SK-N-MC (cell line): Measurements from ENCODE around the gene DYRK3.
"Not testable (repeated sequence)": the region's sequence is repeated elsewhere in the genome, so short reads cannot be mapped to it uniquely, and the experiment has no call there.

ENCODE experiments used
- EZH2 ChIP-seq: fragments of 200-600 bp; sonication (generic); IDR thresholded peaks from one replicate; pipeline ENCODE4 v1.6.1; 2017; ENCODE audit warnings: antibody characterized with exemption
- POLR2AphosphoS5 ChIP-seq: IDR thresholded peaks from 2 replicates; pipeline ENCODE4 v1.6.1; 2012; ENCODE audit warnings: mild to moderate bottlenecking, low read depth, low read length, borderline replicate concordance

DNA sequence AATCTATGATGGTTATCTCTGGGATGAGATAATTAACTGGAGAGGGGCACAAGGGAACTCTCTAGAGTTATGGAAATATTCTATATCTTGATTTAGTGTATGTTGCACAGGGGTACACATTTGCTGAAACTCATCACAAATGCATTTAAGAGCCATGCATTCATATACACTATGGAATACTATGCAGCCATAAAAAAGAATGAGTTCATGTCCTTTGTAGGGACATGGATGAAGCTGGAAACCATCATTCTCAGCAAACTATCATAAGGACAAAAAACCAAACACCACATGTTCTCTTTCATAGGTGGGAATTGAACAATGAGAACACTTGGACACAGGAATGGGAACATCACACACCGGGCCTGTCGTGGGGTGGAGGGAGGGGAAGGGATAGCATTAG lies 8.9 kb upstream of the DYRK3 start:
- TF ChIP-seq EZH2, POLR2AphosphoS5: not testable (repeated sequence)
